GM13976 (cell line): ENCODE results near the gene GTF2H2C.

Source experiments
- DNase-seq: peaks from one replicate; pipeline ENCODE4 v3.0.0; 2012; ENCODE audit warnings: low spot score
- in situ Hi-C: fragments of 300-500 bp; cut with MboI; formaldehyde crosslinking; loops from one replicate; pipeline ENCODE4 v1.12.0; 2022; ENCODE audit warnings: low sequenced_read_pairs, mixed read lengths, inconsistent platforms; ENCODE audit not compliant: unreplicated experiment
- TF ChIP-seq, protein P1 (sequence below): IDR thresholded peaks from 2 replicates; pipeline ENCODE4 v1.5.1; 2012; ENCODE audit warnings: borderline replicate concordance, mild to moderate bottlenecking; ENCODE audit not compliant: insufficient read depth; ENCODE audit errors: extremely low read depth, missing control alignments, control extremely low read depth

GTF2H2C gene

DNA sequence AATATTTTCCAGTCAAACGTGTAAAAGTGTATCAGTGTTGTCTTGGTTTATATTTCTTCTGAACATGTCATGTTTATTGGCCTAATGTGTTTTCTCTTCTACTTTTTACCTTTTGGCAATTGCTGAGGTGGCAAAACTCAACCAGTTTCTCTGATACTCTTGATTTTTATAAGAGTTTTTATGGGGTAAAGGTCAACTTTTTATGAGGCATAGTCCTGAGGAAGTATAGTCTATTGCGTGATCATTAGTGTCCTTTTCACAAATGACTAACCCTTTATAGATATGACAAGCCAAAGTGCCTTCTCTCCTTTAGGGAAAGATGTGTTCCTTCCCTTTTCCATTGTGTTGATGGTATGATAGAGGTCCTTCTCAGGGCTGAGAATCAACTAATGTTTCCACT is 34.5 kb upstream of the GTF2H2C start:
- in situ Hi-C loops, result no loop called here
- no peak for DNase-seq
- TF ChIP-seq, protein P1, sequence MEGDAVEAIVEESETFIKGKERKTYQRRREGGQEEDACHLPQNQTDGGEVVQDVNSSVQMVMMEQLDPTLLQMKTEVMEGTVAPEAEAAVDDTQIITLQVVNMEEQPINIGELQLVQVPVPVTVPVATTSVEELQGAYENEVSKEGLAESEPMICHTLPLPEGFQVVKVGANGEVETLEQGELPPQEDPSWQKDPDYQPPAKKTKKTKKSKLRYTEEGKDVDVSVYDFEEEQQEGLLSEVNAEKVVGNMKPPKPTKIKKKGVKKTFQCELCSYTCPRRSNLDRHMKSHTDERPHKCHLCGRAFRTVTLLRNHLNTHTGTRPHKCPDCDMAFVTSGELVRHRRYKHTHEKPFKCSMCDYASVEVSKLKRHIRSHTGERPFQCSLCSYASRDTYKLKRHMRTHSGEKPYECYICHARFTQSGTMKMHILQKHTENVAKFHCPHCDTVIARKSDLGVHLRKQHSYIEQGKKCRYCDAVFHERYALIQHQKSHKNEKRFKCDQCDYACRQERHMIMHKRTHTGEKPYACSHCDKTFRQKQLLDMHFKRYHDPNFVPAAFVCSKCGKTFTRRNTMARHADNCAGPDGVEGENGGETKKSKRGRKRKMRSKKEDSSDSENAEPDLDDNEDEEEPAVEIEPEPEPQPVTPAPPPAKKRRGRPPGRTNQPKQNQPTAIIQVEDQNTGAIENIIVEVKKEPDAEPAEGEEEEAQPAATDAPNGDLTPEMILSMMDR, result no peak

DNA sequence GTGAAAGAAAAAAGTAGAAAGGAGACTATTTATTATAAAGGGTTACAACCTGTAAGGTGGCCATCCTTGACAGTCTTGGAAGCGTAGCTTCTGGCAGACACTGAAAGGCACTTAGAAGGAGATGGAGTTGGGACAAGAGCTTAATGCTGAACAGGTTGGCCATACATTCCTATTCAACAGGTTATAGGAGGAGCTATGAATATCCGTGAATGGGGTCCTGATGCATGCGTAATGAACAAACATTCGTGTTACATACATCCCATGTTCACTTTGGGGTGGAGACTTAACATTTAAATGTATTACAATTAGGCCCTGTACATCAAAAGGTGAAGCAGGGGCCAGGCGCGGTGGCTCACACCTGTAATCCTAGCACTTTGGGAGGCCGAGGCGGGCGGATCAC is 33.3 kb upstream of the GTF2H2C start:
- TF ChIP-seq, protein P1, result no peak
- DNase-seq, result no peak
- in situ Hi-C loops, result no loop called here

DNA sequence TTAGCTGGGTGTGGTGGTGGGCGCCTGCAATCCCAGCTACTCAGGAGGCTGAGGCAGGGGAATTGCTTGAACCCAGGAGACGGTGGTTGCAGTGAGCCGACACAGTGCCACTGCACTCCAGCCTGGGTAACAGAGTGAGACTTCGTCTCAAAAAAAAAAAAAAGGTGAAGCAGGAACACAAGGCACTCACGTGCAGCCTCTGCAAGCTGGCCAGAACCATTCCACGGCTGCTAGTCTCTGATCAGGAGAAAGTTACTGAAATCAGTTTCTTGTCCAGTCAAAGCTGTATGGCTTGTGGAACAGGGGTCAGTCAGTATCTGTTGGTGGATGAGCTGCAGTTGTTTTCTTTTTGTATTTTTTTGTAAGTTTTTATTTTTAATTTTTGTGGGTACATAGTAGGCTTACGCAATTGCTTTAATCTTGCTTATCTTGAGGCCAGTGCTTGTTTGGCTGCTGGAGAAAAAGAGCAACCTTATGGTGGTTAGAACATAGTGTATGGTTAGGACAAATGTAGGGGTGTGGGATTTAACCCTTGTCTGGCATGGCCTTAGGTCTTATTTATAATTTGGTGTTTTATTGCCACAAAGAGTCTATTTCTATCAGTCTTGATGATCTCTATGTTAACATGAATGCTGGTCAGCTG is 32.7 kb upstream of the GTF2H2C start:
- DNase-seq, result no peak
- TF ChIP-seq, protein P1, result no peak

DNA sequence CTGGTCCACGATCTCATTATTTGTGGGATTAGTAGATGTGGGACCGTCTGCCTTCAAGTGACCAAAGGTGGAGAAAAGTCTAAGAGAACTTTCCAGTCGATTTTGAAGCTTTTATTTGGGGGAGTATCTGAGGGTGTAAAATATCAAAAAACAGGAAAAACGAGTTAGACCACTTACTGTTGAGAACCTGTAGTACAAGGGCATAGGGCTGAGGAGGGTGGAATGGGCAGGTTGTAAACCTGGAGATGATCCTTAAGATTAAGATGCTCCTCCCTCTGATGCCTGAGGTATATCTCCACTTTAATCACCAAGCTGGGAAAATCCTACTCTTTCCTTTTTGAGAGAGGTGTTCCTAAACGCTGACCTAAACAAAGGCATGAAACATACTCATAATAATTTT is 32.0 kb upstream of the GTF2H2C start:
- DNase-seq, result no peak
- TF ChIP-seq, protein P1, result no peak
- in situ Hi-C loops, result no loop called here

More for the DNA sequence above, 32.7 kb upstream of the GTF2H2C start:
- in situ Hi-C loops, result no loop called here

DNA sequence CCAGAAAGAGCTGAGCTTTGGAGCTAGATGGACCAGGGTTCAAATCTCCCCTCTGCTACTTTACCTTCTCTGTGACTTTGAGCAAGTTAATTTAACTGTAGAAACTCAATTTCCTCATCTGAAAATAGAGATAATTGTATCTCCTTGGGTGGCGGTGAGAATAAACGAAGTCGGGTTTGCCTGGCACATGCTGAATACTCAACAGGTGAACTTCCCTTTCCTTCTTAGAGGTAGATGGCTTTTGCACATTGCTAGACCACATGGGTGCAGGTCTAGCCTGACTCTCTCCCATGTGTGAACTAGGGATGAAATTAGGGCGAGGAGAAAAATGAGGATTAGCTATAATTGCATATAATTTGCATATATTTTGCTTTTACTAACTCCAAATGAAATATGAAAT is 31.4 kb upstream of the GTF2H2C start:
- no peak for DNase-seq
- in situ Hi-C loops, result no loop called here
- TF ChIP-seq, protein P1, result no peak

DNA sequence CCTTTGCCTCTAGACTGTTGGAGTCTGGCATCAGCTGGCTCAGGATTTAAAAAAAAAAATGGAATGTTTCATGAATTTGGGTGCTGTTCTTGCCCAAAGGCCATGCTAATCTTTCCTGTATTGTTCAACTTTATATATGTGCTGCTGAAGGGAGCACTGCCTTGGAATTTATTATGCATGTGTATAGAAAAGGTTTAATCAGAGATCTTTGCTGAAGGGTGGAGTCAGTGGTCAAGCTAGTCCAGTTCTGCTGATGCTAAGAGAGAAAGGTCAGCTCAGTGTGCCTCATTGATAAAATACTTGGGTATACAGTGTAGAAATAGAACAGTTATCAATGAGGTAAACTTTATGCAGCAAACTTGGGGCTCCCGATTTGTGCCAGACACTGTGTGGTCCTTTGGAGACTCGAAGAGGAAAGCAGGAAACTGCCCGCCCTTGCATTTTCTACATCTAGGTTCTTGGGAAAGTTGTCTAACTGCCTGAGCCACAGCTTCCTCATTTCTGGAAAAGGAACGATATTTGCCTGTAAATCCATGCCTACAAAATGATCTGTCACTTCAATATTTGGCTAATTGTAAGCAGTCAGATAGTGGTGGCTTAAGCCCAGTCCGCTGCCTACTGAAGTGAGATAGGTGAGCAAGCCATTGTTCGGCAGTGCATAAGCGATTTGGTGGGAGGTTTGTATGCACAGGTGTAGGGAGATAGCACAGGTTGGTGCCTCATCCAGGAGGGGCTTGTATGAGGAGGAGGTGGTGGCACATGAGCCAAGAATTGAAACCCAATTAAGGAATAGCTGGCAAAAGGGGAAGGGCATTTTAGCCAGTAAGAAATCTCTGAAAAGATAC is 29.2 kb upstream of the GTF2H2C start:
- no peak for DNase-seq
- in situ Hi-C loops, result no loop called here
- TF ChIP-seq, protein P1, result no peak
